ENCODE measurements around the gene GABRG3. TPM values are rescaled to one million over a fixed set of nuclear protein-coding genes. Genes with fewer than 3 reads are reported as not detected.

The GABRG3 gene
- total RNA-seq, 4 donors from 2014 or later: 0.67 to 3.0 TPM; not detected in 2

DNA sequence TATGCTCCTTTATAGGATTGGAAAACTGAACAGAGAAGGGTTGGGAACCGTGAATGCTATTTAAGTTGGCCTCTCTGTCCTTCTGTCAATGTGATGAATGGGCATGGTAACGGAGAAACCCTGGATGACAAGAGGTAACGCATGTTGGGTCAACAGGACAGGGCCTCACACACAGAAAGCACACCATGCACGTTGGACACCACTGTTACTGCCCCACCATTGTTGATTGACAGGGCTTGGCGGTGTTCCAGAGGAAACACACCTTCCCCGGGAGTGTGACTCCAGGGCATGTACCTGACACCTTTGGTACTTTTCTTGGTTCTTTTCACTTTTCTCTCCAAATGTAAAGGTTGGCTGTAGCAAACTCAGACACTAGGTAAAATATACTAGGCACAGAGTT lies 579.7 kb downstream of the GABRG3 start:
- intact Hi-C loops (cut with DNase I): no loop called here
- H3K36me3 ChIP-seq: no peaks in the 10 kb centered on the region
- H3K4me3 ChIP-seq (replicated peaks in 1 of 3): no peak overlapping the region
- DNase-seq: no peak
- TF ChIP-seq POLR2A (IDR thresholded peaks at IDR 0.05): no peak
- TF ChIP-seq CTCF (IDR thresholded peaks at IDR 0.05): no peak
- no peak overlapping the region for H3K27ac ChIP-seq
- no peaks in the 10 kb centered on the region for H3K27me3 ChIP-seq
- WGBS, 2 donors: 66 to 82% methylated on average over 6 of the region's 6 CpGs
- H3K9me3 ChIP-seq: no peaks in the 10 kb centered on the region
- no peaks in the 10 kb centered on the region for H3K4me1 ChIP-seq

DNA sequence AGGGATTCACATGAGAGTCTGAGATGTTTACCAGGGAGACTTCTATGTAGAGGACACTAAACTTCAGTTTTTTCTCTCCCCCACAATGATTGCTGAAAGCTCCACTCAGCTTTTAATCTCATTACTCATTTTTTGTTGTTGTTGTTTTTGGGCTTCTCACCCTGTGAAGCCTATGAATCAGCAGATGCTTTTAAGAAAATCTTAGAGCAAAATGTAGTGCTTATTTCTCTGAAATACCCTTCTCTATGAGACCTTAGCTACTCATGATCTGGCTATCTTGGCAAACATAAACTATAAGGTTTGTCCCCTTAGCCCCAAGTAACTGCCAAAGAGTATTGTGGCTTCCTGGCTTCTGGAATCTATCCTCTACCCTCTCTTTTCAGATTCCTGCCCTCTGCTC lies 590.8 kb downstream of the GABRG3 start:
- Histone ChIP-seq H3K27me3 (no peaks in the 10 kb centered on the region), H3K4me1 (no peaks in the 10 kb centered on the region), H3K36me3 (no peaks in the 10 kb centered on the region), H3K9me3 (no peaks in the 10 kb centered on the region), H3K4me3 (replicated peaks in 1 of 3) (no peak overlapping the region), H3K27ac (no peak overlapping the region)
- intact Hi-C loops (cut with DNase I): no loop called here
- DNase-seq: no peak
- no peak for TF ChIP-seq CTCF (IDR thresholded peaks at IDR 0.05)
- no peak for TF ChIP-seq POLR2A (IDR thresholded peaks at IDR 0.05)

DNA sequence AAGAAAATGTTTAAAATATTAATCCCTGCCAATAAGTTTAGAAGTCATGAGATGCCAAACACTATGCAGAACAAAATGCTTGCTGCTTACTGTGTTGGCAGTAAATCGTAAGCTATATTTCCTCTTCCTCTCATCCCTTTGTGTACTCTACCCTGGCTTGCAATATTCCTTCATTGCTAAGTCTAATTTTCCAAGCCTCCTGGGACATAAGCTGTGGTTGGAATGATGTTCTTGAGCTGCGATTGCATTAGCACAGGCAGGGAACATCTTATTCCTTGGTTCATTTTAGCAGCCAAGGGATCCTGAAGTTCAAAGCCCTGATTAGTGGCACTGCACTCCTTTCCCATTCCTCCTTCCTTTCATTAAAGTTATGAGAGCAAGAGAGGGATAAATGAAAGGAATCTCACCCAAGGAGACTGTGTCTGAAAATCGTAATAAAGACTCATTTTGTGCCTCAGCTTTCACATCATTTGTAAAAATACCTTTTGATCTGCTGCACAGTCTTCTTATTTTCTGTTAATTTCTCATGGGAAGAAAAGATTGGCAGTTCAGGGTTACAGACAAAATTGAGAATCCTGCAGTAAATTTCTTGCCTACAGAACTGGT lies 592.9 kb downstream of the GABRG3 start:
- no peaks in the 10 kb centered on the region for H3K4me1 ChIP-seq
- no peak for TF ChIP-seq POLR2A (IDR thresholded peaks at IDR 0.05)
- TF ChIP-seq CTCF (IDR thresholded peaks at IDR 0.05): no peak
- no peaks in the 10 kb centered on the region for H3K9me3 ChIP-seq
- DNase-seq: no peak
- H3K36me3 ChIP-seq: no peaks in the 10 kb centered on the region
- H3K27ac ChIP-seq: no peak overlapping the region
- H3K4me3 ChIP-seq (replicated peaks in 1 of 3): no peak overlapping the region
- intact Hi-C loops (cut with DNase I): no loop called here
- 77 to 81% methylated on average over 3 of the region's 3 CpGs for WGBS, 2 donors
- no peaks in the 10 kb centered on the region for H3K27me3 ChIP-seq

GRCh38 chr15:27564656-27565055 lies 593.7 kb downstream of the GABRG3 start:
- Histone ChIP-seq H3K27me3 (no peaks in the 10 kb centered on the region), H3K9me3 (no peaks in the 10 kb centered on the region), H3K36me3 (no peaks in the 10 kb centered on the region), H3K27ac (no peak overlapping the region), H3K4me3 (replicated peaks in 1 of 3) (no peak overlapping the region), H3K4me1 (no peaks in the 10 kb centered on the region)
- intact Hi-C loops (cut with DNase I): no loop called here
- DNase-seq: no peak
- 89 to 92% methylated on average over 2 of the region's 2 CpGs for WGBS, 2 donors
- no peak for TF ChIP-seq POLR2A (IDR thresholded peaks at IDR 0.05)
- no peak for TF ChIP-seq CTCF (IDR thresholded peaks at IDR 0.05)

DNA sequence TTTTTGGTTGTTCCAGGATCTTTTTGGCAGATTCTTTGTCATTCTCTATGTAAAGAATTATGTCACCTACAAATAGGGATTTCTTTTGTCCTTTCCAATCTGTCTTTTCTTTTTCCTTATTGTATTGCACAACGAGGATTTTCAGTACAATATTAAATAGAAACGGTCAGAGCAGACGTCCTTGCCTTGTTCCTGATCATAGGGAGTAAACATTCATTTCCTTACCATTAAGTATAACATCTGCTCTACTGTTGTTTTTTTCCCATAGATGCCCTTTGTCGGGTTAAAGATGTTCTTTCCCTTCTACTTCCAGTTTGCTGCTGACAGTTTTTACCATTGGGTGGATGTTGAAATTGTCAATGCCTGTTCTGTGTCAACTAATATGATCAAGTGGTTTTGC lies 599.8 kb downstream of the GABRG3 start:
- WGBS, 2 donors: 68 to 72% methylated on average over 4 of the region's 4 CpGs
- Histone ChIP-seq H3K36me3 (no peaks in the 10 kb centered on the region), H3K4me3 (replicated peaks in 1 of 3) (no peak overlapping the region), H3K9me3 (no peaks in the 10 kb centered on the region), H3K4me1 (no peaks in the 10 kb centered on the region), H3K27ac (no peak overlapping the region), H3K27me3 (no peaks in the 10 kb centered on the region)
- no peak for DNase-seq
- TF ChIP-seq POLR2A (IDR thresholded peaks at IDR 0.05): no peak
- no peak for TF ChIP-seq CTCF (IDR thresholded peaks at IDR 0.05)
- intact Hi-C loops (cut with DNase I): no loop called here
